Endometrium (tissue), 2 donors: ENCODE data around the gene FEZF1.

Source experiments
- FAIRE-seq: peaks from 2 replicates; lab custom pipeline; 2012; peaks lifted over from hg19 to GRCh38; lab: Jason Lieb, UNC
- donor health status: control.
- donor health status: control.

FEZF1 gene

DNA sequence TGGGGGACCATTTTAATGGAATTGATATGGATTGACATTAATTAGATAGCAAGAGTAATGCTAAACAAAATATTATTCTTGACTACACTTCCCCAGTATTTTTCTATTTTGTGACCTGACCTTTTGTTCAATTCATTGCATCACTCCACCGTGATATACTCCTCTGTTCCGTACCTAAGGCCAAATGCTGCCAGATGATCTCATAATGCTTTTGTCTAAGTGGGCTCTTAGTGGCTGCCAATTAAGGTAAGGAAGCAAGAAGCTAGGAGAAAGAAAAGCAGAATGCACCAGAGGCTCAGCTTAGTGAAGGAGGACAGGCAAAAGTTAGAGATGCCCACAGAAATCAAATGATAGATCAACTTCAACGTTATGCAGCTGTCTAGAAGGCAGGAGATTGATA, 36.4 kb downstream of the FEZF1 start:
- FAIRE-seq = no peak

DNA sequence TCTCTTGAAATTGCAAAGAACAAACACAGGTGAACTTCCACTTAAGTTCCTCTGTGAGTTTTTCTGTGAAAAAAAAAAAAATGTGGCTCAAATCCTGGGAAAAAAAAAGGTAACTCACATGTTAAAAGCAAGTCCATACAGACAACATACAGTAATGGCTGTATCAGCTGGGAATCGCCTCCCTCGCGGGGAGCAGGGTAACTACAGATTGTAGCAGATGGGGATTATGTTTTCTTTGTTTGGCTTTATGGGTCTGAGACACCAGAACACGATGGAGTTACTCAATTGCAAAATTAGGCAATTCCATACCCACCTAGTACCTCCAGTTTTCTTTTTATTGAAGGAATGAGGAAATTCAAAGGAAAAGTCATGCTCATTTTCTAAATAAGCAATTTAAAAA, 42.3 kb downstream of the FEZF1 start:
- FAIRE-seq = no peak

DNA sequence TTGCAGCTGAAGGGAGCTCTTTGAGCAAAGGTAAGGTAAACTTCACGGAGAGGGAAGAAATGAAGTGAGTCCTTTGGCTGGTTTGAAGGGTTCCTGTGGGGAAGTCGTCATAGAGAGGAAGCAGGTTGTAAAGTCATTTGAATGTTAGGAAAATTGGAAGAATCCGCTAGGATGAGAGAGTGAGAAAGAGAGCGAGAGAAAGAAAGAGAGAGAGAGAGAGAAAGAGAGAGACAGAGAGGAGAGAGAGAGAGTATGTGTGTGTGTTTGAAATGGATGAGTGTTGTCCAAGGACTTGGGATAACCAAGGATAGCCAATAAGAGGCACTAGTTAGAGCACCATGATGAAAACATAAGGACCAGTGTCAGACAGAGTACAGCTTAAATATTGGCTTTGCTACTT, 43.1 kb downstream of the FEZF1 start:
- FAIRE-seq = no peak

DNA sequence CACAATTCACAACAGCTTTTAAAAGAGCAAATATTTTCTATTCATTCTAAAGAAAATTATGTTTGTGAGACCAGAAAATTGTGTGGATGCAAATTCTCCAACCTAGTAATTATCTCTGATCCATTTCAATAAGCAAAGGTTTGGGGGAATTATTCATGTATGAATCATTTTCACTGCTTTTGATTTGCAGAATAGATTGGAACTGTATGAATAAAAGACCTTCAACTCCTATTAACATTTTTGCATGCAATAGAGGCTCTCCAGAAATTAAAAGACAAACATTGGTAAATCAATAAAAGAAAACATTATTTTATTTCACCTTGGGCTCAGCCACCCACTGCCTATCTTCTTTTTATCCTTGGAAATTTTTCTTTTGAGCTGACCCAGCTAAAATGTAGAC, 43.5 kb downstream of the FEZF1 start:
- no peak for FAIRE-seq

DNA sequence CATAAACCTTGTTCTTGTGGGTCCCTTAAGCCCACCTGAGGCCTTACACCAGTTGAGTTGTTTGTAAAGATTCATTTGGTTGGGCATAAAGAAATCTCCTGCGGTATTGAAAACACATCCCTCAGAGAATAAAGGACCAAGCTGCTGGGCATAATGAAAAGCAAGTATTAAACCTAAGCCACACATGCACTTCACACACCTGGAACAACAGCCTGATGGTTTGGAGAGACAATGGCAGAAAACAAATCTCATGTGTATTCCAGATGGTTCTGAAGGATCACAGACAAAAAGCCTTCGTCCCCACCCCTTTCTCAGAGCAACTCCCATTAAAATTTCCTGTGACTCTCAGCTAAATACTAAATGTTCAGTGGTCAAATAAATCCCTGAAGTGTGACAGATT, 44.2 kb downstream of the FEZF1 start:
- FAIRE-seq = no peak

DNA sequence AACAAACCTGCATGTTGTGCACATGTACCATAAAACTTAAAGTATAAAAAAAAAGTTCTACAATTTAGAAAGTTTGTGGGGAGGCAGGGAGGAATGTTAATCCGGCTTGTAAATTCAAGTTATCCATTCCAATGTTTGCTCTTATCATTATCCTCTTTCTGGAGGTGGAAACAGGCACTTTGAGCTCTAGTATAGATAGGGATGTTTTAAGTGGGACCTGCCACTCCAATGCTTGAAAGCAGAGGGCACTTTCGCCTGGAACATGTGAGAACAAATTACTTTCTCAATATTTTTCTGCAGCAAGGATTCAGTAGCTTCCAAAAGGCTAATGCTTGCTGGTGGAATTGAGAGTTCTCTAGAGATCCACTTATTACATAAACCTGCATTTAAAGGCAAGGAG, 45.6 kb downstream of the FEZF1 start:
- FAIRE-seq = no peak

DNA sequence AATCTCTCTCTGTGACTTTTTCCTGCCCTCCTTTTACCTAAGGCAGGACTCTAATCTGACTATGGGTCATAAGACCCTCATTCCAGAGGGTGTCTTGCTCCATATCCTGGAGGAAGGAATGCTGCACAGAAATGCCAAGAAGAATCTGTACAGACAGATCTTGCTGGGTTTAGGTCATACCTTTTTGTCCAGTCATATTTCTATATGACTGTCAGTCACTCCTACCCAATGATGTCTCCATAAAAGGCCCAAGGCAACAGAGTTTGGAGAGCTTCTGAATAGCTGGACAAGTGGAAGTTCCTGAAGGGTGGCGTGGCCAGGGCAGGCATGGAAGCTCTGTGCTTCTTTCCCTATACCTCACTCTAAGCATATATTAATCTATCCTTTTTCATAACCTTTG, 47.5 kb downstream of the FEZF1 start:
- no peak for FAIRE-seq

DNA sequence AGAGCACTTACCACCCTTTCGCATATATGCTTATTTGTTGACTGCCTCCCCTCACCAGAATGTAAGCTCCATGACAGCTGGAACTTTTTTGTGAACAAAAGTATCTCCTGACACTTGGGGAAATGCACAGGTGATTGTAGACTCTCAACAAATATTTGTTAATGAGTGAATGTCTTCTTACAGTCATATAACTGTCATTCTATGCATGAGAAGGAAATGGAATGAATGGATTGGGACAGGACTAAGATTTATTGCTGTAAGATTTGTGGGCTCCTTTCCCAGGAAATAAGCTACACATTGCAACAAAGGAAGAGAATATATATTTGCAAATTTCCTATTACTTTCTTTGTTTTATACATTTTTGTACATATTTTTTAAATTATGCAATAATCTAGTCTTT, 48.5 kb downstream of the FEZF1 start:
- no peak for FAIRE-seq

DNA sequence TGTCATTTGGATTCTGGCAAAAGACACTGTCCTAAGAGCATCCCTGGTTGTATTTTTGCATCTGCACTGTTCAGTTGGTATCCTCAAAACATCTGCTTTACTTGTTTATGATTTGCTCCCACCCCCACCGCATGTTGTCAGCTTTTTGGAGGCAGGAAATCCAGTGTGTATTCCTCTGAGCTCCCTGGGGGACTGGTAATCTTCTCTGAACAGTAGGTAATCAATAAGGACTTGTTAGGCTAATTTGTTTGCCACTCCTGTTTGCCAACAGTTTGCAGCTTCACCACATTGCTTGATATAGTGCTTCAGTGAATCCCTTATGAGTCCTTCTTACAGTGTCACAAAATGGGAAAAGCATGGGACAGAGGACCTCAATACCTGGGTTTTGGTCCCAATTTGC, 49.1 kb downstream of the FEZF1 start:
- FAIRE-seq = no peak
